ENCODE results near the gene SLC1A4.

SLC1A4 gene

DNA sequence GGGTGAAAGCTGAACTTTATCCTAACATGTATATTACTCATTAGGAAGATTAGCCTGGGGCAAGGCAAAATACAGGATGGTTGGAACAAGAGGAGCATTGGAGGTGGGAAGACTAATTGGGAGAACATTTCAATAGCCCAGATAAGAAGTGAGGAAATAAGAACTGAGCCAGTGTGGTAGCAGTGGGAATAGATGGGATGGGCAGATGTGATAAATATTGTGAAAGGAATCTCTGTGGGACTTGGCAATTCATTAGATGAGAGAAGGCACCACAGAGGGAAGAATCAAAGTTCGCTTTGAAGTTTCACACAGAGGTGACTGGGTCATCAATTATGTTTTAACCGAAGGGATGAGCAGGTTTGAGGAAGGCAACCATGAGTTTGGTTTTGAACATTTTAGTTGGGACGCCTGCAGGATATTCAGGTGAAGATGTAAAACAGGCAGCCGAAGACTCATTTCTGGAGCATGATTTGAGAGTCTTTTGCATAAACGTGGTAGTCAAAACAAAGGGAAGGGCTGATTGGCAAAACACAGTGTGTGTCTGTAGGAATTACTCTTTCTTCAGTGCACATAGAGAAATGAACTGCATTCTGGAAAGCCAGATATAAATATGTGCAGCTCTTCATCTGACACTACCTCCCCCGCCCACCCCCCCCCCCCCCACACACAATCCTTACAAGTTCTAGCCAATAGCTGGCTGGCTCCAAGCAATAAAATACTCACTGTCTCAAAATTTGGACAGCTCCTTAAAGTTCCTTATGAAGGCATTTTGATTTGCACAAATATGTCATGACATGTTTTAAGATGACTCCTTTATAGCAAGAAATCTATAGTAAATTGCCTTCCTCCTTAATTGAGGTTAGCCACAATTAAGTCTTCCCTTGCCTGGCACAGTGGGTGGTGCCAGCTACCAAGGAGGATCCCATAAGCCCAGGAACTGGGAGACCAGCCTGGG is 1.9 kb upstream of the SLC1A4 start:
- Histone ChIP-seq H3K4me3 (ENCODE audit: low read depth, low read length) (peak overlapping the region; percentile 67), H3K4me1 (ENCODE audit: control insufficient read depth, insufficient read depth, low read length) (peaks cover 3% of the 10 kb centered on the region; the same call in 1 of the 2 replicates), H3K36me3 (ENCODE audit: control insufficient read depth in 2 of 2, insufficient read depth in 1 of 2, low read length in 2 of 2) (no peaks in the 10 kb centered on the region), H3K27ac (ENCODE audit: extremely low read depth, low read depth, low read length) (no peak overlapping the region), H3K9me3 (ENCODE audit: control insufficient read depth, insufficient read depth, low read depth, low read length) (no peaks in the 10 kb centered on the region)
- POLR2A ChIA-PET, result interaction anchor here (0.6 to 1.7 kb wide), 8 partner anchors 8 to 334 kb away, joined by 3 to 13 read pairs (median 6); partner anchors contain the start of genes CEP68, RAB1A and SERTAD2
- no peak for TF ChIP-seq ZNF768 (tag by site-specific recombination; IDR thresholded peaks at IDR 0.05)
- no peak for TF ChIP-seq GLI4 (tag by site-specific recombination; IDR thresholded peaks at IDR 0.05)
- TF ChIP-seq BCL11A (tag by site-specific recombination; IDR thresholded peaks at IDR 0.05; ENCODE audit: low read depth), result no peak
- TF ChIP-seq ZNF660 (tag by site-specific recombination; IDR thresholded peaks at IDR 0.05), result 0 out of 2 replicates have a peak, but pooled peaks have one; percentile 9
- no peak for TF ChIP-seq ZNF626 (tag by site-specific recombination; IDR thresholded peaks at IDR 0.05)
- TF ChIP-seq IKZF3 (tag by site-specific recombination; IDR thresholded peaks at IDR 0.05), result peak; percentile 61; the same call in 1 of the 2 replicates
- TF ChIP-seq, protein P1, sequence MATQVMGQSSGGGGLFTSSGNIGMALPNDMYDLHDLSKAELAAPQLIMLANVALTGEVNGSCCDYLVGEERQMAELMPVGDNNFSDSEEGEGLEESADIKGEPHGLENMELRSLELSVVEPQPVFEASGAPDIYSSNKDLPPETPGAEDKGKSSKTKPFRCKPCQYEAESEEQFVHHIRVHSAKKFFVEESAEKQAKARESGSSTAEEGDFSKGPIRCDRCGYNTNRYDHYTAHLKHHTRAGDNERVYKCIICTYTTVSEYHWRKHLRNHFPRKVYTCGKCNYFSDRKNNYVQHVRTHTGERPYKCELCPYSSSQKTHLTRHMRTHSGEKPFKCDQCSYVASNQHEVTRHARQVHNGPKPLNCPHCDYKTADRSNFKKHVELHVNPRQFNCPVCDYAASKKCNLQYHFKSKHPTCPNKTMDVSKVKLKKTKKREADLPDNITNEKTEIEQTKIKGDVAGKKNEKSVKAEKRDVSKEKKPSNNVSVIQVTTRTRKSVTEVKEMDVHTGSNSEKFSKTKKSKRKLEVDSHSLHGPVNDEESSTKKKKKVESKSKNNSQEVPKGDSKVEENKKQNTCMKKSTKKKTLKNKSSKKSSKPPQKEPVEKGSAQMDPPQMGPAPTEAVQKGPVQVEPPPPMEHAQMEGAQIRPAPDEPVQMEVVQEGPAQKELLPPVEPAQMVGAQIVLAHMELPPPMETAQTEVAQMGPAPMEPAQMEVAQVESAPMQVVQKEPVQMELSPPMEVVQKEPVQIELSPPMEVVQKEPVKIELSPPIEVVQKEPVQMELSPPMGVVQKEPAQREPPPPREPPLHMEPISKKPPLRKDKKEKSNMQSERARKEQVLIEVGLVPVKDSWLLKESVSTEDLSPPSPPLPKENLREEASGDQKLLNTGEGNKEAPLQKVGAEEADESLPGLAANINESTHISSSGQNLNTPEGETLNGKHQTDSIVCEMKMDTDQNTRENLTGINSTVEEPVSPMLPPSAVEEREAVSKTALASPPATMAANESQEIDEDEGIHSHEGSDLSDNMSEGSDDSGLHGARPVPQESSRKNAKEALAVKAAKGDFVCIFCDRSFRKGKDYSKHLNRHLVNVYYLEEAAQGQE (tag by site-specific recombination; IDR thresholded peaks at IDR 0.05), result peak; percentile 71; the same call in 1 of the 2 replicates
- TF ChIP-seq ZNF292 (tag by site-specific recombination; IDR thresholded peaks at IDR 0.05; ENCODE audit: borderline replicate concordance, low read depth), result no peak
- CTCF ChIA-PET, result interaction anchor here (0.5 to 1.3 kb wide), 4 partner anchors 9 to 73 kb away, joined by 3 to 4 read pairs (median 4); no protein-coding TSS in a partner anchor

DNA sequence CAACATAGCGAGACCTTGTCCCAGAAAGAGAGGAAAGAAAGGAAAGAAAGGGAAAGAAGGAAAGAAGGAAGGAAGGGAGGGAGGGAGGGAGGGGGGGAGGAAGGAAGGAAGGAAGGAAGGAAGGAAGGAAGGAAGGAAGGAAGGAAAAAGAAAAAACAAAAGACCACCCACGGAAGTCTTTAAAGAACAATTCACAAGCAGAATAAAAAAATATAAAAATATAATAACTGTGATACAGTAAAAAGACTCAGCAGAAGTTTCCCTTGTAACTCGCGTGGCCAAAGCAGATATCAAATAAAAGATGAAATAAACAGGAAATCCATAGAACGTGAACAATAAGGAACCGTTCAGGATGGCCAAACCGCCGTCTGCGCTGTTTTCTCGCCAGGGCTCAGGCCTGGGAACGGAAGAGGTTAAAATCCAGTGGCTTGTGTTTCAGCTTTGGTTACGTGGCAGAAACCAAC is 1.2 kb upstream of the SLC1A4 start:
- H3K4me3 ChIP-seq (ENCODE audit: low read depth, low read length), result peak overlapping the region; percentile 67
- peak overlapping the region; percentile 90 for H3K27ac ChIP-seq (ENCODE audit: extremely low read depth, low read depth, low read length)
- H3K9me3 ChIP-seq (ENCODE audit: control insufficient read depth, insufficient read depth, low read depth, low read length), result no peaks in the 10 kb centered on the region
- ChIA-PET POLR2A (interaction anchor here (0.6 to 1.7 kb wide), 9 partner anchors 8 to 334 kb away, joined by 3 to 13 read pairs (median 6); partner anchors contain the start of genes CEP68, RAB1A and SERTAD2), CTCF (interaction anchor here (0.7 to 1.3 kb wide), 2 partner anchors 9 to 44 kb away, joined by 4 to 5 read pairs; no protein-coding TSS in a partner anchor)
- H3K4me1 ChIP-seq (ENCODE audit: control insufficient read depth, insufficient read depth, low read length), result peaks cover 3% of the 10 kb centered on the region; the same call in 1 of the 2 replicates
- H3K36me3 ChIP-seq (ENCODE audit: control insufficient read depth in 2 of 2, insufficient read depth in 1 of 2, low read length in 2 of 2), result no peaks in the 10 kb centered on the region
- no peak for TF ChIP-seq KLF16 (tag by site-specific recombination; IDR thresholded peaks at IDR 0.05)
- no peak for TF ChIP-seq ZNF677 (tag by site-specific recombination; IDR thresholded peaks at IDR 0.05)
- TF ChIP-seq TCF7L2 (IDR thresholded peaks at IDR 0.05; ENCODE audit: borderline replicate concordance, low read depth, low read length), result no peak
- no peak for TF ChIP-seq SCRT1 (tag by site-specific recombination; IDR thresholded peaks at IDR 0.05; ENCODE audit: borderline replicate concordance)
- no peak for TF ChIP-seq WT1 (tag by site-specific recombination; IDR thresholded peaks at IDR 0.05)
- TF ChIP-seq ZNF248 (tag by site-specific recombination; IDR thresholded peaks at IDR 0.05), result no peak
- 0 out of 2 replicates have a peak, but pooled peaks have one; percentile 33 for TF ChIP-seq ZNF366 (tag by site-specific recombination; conservative IDR thresholded peaks at IDR 0.05)
- TF ChIP-seq, protein P1 (tag by site-specific recombination; IDR thresholded peaks at IDR 0.05), result 0 out of 2 replicates have a peak, but pooled peaks have one; percentile 1
- TF ChIP-seq, protein P2, sequence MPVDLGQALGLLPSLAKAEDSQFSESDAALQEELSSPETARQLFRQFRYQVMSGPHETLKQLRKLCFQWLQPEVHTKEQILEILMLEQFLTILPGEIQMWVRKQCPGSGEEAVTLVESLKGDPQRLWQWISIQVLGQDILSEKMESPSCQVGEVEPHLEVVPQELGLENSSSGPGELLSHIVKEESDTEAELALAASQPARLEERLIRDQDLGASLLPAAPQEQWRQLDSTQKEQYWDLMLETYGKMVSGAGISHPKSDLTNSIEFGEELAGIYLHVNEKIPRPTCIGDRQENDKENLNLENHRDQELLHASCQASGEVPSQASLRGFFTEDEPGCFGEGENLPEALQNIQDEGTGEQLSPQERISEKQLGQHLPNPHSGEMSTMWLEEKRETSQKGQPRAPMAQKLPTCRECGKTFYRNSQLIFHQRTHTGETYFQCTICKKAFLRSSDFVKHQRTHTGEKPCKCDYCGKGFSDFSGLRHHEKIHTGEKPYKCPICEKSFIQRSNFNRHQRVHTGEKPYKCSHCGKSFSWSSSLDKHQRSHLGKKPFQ (tag by site-specific recombination; IDR thresholded peaks at IDR 0.05), result no peak
- TF ChIP-seq MYNN (tag by site-specific recombination; IDR thresholded peaks at IDR 0.05; ENCODE audit: borderline replicate concordance), result no peak

Data from HEK293 (cell line).